ENCODE data around the gene CHRNA10. TPM values are rescaled to one million over a fixed set of nuclear protein-coding genes. Genes with fewer than 3 reads are reported as not detected.

CHRNA10 gene
- total RNA-seq, 4 donors from 2014 or later: 0.54 to 2.3 (median 1.6) TPM

DNA sequence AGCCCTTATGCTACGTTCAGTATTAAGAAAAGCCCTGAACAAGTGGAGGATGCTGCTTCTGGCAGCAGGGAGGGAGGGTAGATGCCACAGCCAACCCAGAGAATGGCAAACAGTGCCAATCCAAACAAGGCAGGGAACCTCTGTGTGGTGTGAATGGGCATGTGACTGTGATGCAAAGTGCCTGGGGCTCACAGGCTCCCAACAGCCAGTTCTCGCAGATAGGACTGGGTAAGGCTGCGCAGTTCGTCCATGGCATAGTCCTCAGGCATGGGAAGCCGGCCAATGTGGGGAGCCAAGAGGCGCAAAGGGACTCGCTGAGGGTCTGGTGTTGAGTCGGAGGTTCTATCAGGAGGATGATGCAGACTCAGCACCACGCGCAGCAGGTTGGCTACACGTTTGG, 4.8 kb upstream of the CHRNA10 start:
- WGBS, 2 donors: 96% methylated on average over 11 of the region's 11 CpGs
- no peak for DNase-seq
- TF ChIP-seq, protein P1, sequence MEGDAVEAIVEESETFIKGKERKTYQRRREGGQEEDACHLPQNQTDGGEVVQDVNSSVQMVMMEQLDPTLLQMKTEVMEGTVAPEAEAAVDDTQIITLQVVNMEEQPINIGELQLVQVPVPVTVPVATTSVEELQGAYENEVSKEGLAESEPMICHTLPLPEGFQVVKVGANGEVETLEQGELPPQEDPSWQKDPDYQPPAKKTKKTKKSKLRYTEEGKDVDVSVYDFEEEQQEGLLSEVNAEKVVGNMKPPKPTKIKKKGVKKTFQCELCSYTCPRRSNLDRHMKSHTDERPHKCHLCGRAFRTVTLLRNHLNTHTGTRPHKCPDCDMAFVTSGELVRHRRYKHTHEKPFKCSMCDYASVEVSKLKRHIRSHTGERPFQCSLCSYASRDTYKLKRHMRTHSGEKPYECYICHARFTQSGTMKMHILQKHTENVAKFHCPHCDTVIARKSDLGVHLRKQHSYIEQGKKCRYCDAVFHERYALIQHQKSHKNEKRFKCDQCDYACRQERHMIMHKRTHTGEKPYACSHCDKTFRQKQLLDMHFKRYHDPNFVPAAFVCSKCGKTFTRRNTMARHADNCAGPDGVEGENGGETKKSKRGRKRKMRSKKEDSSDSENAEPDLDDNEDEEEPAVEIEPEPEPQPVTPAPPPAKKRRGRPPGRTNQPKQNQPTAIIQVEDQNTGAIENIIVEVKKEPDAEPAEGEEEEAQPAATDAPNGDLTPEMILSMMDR (IDR thresholded peaks at IDR 0.05): no peak
- no peak for TF ChIP-seq POLR2A (IDR thresholded peaks at IDR 0.05)
- H3K9me3 ChIP-seq: no peaks in the 10 kb centered on the region
- H3K27me3 ChIP-seq: no peaks in the 10 kb centered on the region
- H3K4me3 ChIP-seq (replicated peaks in 1 of 3): no peak overlapping the region
- no peak overlapping the region for H3K27ac ChIP-seq
- intact Hi-C loops (cut with DNase I): no loop called here
- H3K36me3 ChIP-seq: peaks cover 64 to 82% of the 10 kb centered on the region in 2 donors
- no peaks in the 10 kb centered on the region for H3K4me1 ChIP-seq

DNA sequence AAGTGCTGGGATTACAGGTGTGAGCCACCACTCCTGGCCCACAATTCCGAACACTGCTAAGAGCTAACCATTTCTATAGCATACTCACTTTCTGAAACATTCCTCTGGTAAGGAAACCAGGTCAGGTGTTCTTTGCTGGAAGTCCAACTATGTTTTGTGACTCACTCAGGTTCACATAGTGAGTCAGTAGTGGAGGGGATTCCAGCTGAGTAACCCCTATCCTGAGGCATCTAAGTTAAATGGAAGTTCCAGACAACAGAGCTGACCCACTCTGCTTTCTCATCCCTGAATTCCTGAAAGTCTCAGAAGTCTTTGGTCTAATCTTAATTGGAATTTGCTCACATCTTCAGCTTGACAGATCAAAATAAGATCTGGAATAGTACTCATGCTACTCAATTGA, 3.0 kb upstream of the CHRNA10 start:
- no peak for DNase-seq
- H3K27ac ChIP-seq: no peak overlapping the region
- H3K4me1 ChIP-seq: no peaks in the 10 kb centered on the region
- TF ChIP-seq POLR2A (IDR thresholded peaks at IDR 0.05): no peak
- TF ChIP-seq, protein P1 (IDR thresholded peaks at IDR 0.05): no peak
- no peaks in the 10 kb centered on the region for H3K27me3 ChIP-seq
- intact Hi-C loops (cut with DNase I): no loop called here
- peaks cover 47 to 66% of the 10 kb centered on the region in 2 donors for H3K36me3 ChIP-seq
- no peaks in the 10 kb centered on the region for H3K9me3 ChIP-seq
- no peak overlapping the region for H3K4me3 ChIP-seq (replicated peaks in 1 of 3)
- 94 to 100% methylated on average over 1 of the region's 1 CpG for WGBS, 2 donors

DNA sequence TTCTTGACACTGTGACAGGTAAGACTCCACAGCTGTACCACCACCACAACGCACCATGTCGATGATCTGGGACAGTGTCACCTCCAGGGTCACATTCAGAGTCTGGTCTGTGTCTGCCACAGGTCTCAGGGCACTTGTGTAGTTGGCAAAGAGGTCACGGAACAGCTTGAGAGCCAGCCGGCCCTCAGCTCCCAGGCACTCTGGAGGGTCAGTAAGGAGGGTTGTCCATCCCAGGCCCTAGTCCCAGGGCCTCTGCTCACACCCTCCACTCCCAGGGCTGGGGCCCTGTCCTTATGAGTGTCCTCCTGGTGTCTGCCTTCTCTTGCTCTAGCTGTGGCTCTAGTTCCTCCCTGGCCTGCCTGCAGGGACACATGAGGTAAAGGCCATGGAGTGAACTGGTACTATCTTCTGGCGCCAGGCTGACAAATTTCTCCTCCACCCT, 1.4 kb downstream of the CHRNA10 start:
- TF ChIP-seq POLR2A (IDR thresholded peaks at IDR 0.05): no peak
- Histone ChIP-seq H3K27ac (no peak overlapping the region), H3K4me3 (replicated peaks in 1 of 3) (no peak overlapping the region), H3K36me3 (peaks cover 9 to 46% of the 10 kb centered on the region in 2 donors), H3K27me3 (no peaks in the 10 kb centered on the region), H3K4me1 (no peaks in the 10 kb centered on the region), H3K9me3 (no peaks in the 10 kb centered on the region)
- intact Hi-C loops (cut with DNase I): no loop called here
- DNase-seq: no peak
- 87 to 98% methylated on average over 5 of the region's 5 CpGs for WGBS, 2 donors

DNA sequence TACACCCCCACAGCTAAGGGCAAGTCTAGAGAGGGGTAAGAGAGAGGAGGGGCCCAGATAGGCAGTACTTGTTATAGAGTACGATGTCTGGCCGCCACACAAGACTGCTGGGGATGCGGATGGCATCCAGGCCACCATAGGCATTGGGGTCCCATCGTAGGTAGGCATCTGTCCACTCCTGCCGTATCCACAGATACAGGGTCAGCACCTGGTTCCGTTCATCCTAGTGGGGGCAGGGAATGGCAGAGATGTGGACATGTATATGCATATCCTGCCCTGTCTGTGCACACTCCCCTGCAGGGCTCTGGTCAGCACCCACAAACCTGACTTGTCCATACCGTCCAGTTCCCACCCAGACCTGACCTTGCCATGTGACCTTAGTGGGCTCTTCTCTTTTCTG, 2.1 kb downstream of the CHRNA10 start:
- Histone ChIP-seq H3K9me3 (no peaks in the 10 kb centered on the region), H3K4me3 (replicated peaks in 1 of 3) (no peak overlapping the region), H3K36me3 (peaks cover 4 to 40% of the 10 kb centered on the region in 2 donors), H3K27ac (no peak overlapping the region), H3K4me1 (no peaks in the 10 kb centered on the region), H3K27me3 (no peaks in the 10 kb centered on the region)
- no peak for DNase-seq
- intact Hi-C loops (cut with DNase I): no loop called here
- 99 to 100% methylated on average over 7 of the region's 7 CpGs for WGBS, 2 donors
- TF ChIP-seq, protein P1 (IDR thresholded peaks at IDR 0.05): no peak
- no peak for TF ChIP-seq POLR2A (IDR thresholded peaks at IDR 0.05)

DNA sequence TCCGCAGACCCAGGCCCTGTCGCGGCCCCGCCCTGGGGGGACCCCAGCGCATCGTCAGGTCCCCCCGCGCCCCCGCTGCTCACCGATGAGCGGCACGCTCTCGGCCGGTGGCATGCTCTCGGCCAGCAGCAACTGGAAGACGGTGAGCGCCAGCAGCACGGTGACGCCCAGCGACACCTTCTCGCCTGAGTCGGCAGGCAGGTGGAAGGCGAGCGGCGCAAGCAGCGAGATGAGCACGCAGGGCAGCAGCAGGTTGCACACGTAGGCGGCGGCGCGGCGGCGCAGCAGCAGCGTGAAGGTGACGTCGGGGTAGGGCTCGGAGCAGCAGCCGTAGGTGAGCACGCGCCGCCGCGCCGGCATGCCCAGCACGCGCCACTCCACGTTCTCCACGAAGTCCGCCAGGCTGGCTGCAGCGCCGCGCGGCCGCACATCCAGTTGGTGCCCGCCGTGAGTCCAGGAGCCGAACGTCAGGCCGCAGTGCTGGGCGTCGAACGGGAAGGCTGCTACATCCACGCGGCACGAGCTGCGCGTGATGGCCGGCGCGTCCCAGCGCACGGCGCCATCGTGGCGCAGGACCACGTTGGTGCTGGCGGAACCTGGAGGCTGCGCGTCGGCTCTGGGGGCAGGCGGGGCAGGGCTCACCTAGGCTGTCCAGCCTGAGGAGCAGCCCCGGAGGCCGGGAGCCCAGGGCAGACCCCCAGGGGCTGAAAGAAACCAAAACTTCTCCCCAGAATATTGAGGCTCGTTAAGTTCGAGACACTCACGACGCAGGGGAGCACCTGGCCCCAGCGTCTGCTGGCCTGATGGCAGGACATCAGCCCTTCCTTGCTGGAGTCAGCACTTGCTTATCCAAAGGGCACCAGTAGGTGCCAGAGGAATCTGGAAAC, 3.8 kb downstream of the CHRNA10 start:
- no peak overlapping the region for H3K4me3 ChIP-seq (replicated peaks in 1 of 3)
- H3K27ac ChIP-seq: no peak overlapping the region
- no peaks in the 10 kb centered on the region for H3K9me3 ChIP-seq
- H3K36me3 ChIP-seq: peaks cover 0 to 28% of the 10 kb centered on the region in 2 donors
- no peak for DNase-seq
- no peaks in the 10 kb centered on the region for H3K27me3 ChIP-seq
- intact Hi-C loops (cut with DNase I): no loop called here
- 96 to 97% methylated on average over 81 to 87 of the region's 89 CpGs for WGBS, 2 donors
- H3K4me1 ChIP-seq: no peaks in the 10 kb centered on the region
- TF ChIP-seq, protein P1 (IDR thresholded peaks at IDR 0.05): no peak
- no peak for TF ChIP-seq POLR2A (IDR thresholded peaks at IDR 0.05)

Measured in thyroid gland (tissue), 4 donors.